Ovary (tissue), 3 donors: ENCODE measurements around the gene APBB1IP.

Source experiments
- CTCF ChIP-seq, 3 donors: fragments of 450-650 bp in 2 of 3; fragments of 200-600 bp in 1 of 3; IDR thresholded peaks; one replicate each; pipeline versions ENCODE4 v1.5.1 to v1.8.0; 2016 to 2022; ENCODE audit warnings: antibody characterized with exemption in 3 of 3, mild to moderate bottlenecking in 1 of 3
- POLR2A ChIP-seq: fragments of 450-650 bp; IDR thresholded peaks from one replicate; pipeline ENCODE4 v1.6.1; 2017; ENCODE audit warnings: antibody characterized with exemption, mild to moderate bottlenecking, moderate library complexity
- donor health status: DM: no; HTN: no; CAD: no.

- TF ChIP-seq CTCF (IDR thresholded peaks at IDR 0.05) (no peak), POLR2A (no peak)
These were observed 16.8 kb downstream of the APBB1IP start for GRCh38 chr10:26454891-26455290.
